Measurements from ENCODE around the gene CORO2B.

The CORO2B gene

DNA sequence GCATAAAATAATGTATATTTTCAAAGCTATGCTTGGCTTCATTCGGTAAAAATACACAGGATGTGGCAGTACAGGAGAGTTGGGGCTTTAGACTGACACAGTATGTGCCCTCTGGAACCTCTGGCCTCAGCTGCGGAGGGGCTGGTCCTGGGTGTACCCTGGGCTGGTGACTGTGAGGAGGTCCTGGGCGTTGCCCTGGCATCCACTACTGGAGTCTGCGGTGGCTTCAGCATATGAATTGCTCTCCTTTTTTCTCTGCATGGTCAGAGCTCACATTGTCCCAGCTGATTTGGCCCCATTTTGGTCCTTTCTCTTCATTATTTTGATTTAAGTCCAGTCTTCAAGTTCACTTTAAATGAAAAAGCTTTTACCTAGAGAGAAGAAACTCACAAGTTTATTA lies 40.5 kb upstream of the CORO2B start:
- TF ChIP-seq CTCF (IDR thresholded peaks at IDR 0.05; ENCODE audit: borderline replicate concordance, control extremely low read depth, extremely low read depth, insufficient read depth, missing control alignments), result no peak
- no peak for DNase-seq (ENCODE audit: low spot score)
- in situ Hi-C loops (cut with MboI; ENCODE audit: low sequenced_read_pairs, unreplicated experiment), result loop anchor here (25.0 kb wide), 1 partner anchor 226 kb away; no protein-coding TSS in a partner anchor

- in situ Hi-C loops (cut with MboI; ENCODE audit: low sequenced_read_pairs, unreplicated experiment), result loop anchor here (25.0 kb wide), 1 partner anchor 229 kb away; no protein-coding TSS in a partner anchor
- TF ChIP-seq CTCF (IDR thresholded peaks at IDR 0.05; ENCODE audit: borderline replicate concordance, control extremely low read depth, extremely low read depth, insufficient read depth, missing control alignments), result no peak
- DNase-seq (ENCODE audit: low spot score), result no peak
Observed at GRCh38 chr15:68541743-68542142, 37.0 kb upstream of the CORO2B start.

- in situ Hi-C loops (cut with MboI; ENCODE audit: low sequenced_read_pairs, unreplicated experiment), result loop anchor here (25.0 kb wide), 1 partner anchor 230 kb away; no protein-coding TSS in a partner anchor
- DNase-seq (ENCODE audit: low spot score), result no peak
- no peak for TF ChIP-seq CTCF (IDR thresholded peaks at IDR 0.05; ENCODE audit: borderline replicate concordance, control extremely low read depth, extremely low read depth, insufficient read depth, missing control alignments)
Observed at GRCh38 chr15:68542348-68542747, 36.4 kb upstream of the CORO2B start.

GRCh38 chr15:68542771-68543164 lies 36.0 kb upstream of the CORO2B start:
- in situ Hi-C loops (cut with MboI; ENCODE audit: low sequenced_read_pairs, unreplicated experiment), result loop anchor here (25.0 kb wide), 1 partner anchor 230 kb away; no protein-coding TSS in a partner anchor
- no peak for DNase-seq (ENCODE audit: low spot score)
- TF ChIP-seq CTCF (IDR thresholded peaks at IDR 0.05; ENCODE audit: borderline replicate concordance, control extremely low read depth, extremely low read depth, insufficient read depth, missing control alignments), result no peak

DNA sequence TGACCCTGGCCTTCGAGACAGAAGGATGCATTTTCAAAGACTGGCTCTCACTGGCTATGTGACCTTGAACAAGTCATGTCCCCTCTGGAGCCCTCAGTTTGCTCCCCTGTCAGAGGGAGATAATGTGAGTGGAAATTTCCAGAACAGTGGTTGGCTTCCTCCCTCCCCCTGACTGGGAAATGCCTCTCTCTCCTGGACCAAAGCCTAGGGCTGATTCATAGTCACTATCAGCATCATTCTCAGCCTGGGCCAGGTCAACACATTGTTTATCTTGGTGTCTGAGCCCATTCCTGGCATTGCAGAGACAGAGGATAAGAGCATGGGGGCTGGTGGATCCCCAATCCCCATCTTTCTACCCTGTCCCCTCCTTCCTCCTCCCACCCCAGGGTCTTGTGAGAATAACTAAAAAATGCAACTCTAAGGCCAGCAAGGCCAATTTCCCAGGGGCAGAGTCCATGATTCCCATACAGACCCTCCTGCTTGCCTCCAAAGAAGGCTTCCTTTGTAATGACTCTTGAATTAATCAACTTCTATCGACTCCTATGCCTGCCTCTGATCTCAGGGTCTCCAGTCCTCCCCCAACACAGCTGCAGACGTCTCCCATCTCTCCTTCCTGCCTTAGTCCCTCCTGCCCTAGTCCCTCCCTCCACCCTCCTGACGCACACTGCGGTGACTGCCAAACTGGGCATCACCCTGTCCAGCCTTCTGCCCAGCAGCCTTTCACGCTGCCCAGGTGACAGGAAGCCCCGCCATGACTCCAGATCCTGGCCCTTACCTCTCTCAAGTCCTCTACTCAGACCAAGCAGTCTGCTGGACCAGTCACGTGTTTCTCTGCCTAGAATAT lies 35.4 kb upstream of the CORO2B start:
- no peak for TF ChIP-seq CTCF (IDR thresholded peaks at IDR 0.05; ENCODE audit: borderline replicate concordance, control extremely low read depth, extremely low read depth, insufficient read depth, missing control alignments)
- no peak for DNase-seq (ENCODE audit: low spot score)
- in situ Hi-C loops (cut with MboI; ENCODE audit: low sequenced_read_pairs, unreplicated experiment), result loop anchor here (25.0 kb wide), 1 partner anchor 231 kb away; no protein-coding TSS in a partner anchor

DNA sequence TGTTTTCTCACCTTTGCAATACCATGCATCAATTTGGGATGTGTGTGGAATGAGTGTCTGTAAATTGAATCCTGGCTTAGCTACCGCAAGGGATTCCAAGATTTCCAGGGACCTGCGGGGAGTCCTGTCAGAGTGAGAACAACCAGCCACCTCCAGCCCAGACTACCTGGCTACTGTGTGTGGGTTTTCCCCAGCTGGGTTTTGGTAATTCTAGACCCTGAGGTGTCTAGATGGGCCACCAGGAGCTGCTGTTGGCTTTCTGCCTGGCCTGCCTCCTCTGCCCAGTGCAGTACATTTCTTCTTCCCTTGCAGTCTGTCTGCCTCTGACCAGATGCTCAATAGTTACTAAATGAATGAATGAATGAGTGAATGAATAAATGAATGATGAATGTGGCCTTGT lies 32.5 kb upstream of the CORO2B start:
- in situ Hi-C loops (cut with MboI; ENCODE audit: low sequenced_read_pairs, unreplicated experiment), result loop anchor here (25.0 kb wide), 1 partner anchor 234 kb away; no protein-coding TSS in a partner anchor
- no peak for DNase-seq (ENCODE audit: low spot score)
- TF ChIP-seq CTCF (IDR thresholded peaks at IDR 0.05; ENCODE audit: borderline replicate concordance, control extremely low read depth, extremely low read depth, insufficient read depth, missing control alignments), result no peak
